Measurements from ENCODE around the gene BEND7.
"Not testable (repeated sequence)": the region's sequence is repeated elsewhere in the genome, so short reads cannot be mapped to it uniquely, and the experiment has no call there.

Gene BEND7

DNA sequence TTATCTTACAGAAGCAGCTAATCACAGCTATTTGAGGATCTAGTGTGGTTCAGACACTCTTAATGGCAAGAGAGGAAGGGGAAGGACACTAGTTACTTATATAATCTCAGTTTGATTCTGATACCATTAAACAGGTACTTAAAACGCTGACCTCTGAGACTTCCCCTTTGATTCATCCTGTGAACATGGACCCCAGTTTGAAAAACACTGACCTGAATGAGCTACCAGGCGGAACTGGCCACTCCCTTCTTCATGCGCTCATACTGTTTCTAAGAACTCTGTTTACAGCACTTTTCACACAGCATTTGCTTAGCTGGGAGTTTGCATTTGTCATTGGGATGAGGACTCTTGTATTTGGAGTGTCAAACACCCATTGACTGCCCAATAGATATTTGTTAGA, 45.7 kb downstream of the BEND7 start:
- no peak for DNase-seq (ENCODE audit: low spot score)

DNA sequence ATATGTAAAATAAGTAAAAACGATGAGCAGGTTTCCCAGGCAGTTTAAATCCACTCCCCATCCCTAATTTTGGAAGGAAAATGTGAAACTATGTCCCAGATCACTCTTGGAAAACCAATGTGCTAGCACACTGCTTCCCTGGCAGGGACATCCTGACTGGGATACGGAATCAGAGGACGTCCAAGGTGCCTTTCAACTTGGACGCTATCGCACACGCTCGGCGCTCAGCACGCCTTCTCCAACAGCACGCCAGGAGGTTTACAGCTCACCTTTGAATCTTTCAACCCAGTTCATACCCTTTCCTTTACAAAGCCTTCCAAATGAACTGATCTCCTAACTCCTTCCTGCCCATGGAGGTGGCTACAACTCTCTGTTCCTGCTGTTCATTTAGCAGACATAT, 47.1 kb downstream of the BEND7 start:
- DNase-seq (ENCODE audit: low spot score), result no peak

DNA sequence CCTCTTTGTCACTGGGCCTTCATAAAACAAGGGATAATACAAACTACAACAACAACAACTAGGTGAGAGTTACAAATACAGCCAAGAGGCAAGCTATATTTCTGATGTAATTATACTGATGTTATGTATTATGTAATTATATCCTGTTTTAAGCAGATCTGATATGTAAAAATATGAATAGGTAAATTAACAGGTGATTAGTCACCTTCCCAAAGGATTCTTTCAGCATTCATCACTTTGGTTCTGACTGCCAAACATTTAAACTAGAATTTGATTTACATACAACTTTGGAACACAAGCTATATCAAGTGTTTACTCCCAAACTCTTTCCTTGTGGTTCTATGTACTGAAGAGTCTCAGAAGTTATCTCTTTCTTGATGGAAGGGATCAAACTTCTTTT, 53.7 kb downstream of the BEND7 start:
- no peak for DNase-seq (ENCODE audit: low spot score)

DNA sequence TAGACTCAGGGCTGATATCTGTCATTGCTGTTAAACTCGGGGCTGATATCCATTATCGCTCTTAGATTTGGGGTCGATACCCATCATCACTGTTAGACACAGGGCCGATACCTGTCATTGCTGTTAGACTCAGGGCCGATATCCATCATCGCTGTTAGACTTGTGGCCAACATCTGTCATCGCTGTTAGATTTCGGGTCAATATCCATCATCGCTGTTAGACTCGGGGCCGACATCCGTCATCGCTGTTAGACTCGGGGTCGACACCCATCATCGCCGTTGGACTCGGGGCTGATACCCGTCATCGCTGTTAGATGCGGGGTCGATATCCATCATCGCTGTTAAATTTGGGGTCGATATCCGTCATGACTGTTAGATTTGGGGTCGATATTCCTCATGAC, 54.8 kb downstream of the BEND7 start:
- no peak for DNase-seq (ENCODE audit: low spot score)

DNA sequence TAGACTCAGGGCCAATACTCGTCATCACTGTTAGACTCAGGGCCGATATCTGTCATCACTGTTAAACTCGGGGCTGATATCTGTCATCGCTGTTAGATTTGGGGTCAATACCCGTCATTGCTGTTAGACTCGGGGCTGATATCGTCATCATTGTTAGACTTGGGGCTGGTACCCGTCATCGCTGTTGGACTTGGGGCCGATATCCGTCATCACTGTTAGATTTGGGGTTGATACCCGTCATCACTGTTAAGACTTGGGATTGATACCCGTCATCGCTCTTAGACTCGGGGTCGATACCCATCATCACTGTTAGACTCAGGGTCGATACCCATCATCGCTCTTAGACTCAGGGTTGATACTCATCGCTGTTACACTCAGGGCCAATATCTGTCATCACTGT, 56.5 kb downstream of the BEND7 start:
- no peak for DNase-seq (ENCODE audit: low spot score)

DNA sequence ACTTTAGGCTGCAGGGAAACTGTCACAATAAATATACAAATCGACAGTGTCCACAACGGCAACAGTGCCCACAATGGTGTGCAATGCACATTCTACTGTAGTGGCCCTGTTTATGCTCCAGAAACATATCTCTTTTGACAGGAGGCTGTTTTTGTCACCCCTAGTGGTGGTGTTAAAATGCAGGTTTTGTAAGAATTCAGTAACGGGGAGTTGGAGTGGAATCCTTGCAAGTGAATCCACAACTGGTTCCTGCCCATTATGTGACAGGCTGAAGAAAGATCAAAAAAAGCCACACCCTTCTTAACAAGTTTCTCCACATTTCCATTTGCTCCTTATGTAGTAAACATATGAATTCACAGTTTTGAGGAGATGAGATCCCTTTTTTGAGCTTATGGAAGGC, 58.5 kb downstream of the BEND7 start:
- DNase-seq (ENCODE audit: low spot score), result no peak

DNA sequence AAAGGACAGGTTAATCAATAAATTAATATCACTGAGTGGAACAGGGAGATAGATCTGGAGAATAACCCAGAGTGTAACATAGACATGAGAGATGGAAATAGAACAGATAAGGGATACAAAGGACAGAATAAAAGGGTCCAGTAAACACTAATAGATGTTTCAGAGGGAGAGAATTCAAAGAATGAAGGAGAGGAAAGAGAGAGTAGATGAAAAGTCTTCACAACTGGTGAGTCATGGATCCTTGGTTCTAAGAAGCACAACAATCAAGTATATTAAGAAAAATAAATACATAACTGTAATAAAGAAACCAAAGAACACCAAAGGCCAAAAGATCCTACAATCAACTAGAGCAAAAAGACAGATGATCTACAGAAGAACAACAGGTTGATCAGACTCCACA, 66.3 kb downstream of the BEND7 start:
- no peak for DNase-seq (ENCODE audit: low spot score)

DNA sequence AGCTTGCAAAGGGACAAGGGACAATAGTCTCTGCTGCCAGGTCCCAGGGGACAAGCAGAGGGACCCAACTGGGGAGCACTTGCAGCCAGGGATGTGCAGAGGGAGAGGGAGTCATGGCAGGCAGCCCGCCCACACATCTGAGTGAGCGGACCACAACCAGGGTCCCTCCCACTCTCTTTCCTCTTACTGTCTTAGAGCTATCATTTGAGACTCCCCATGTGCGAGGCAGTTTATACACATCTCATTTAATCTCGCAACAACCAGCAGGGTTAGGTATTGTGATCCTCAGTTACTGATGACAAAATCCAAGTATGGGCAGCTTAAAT, 70.2 kb downstream of the BEND7 start:
- DNase-seq (ENCODE audit: low spot score), result no peak

DNA sequence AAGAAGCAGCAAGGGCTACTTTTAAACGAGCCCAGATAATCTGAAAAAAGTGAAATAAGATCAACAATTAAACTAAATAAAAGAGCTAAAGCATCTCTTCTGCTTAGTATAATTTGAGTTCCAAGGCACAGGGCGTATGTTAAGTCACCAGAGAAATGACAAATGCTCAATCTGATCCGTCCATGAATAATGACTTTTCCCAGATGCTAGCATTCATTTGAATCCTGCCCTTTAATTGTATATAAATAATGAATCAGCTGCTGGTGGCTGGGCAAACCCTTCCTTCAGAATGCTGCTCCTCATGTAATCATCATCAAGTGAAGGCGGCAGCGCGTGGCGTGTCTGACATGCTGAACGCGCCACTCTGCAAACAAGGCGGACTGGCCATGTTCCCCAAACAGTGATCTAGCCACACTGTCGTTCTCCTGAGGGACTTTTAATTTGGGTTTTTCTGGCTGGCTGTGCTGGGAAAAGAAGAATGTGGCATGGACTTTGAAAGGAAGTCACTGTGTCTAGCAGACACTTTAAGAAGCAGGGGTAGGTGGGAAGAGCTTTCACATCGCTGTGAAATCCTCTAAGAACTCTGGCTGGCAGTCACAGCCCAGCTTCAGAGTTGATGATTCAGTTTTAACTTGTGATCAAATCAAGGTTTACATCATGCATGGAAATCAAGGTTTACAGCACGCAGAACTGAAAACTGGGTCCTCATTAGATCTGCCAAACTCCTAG, 70.7 kb downstream of the BEND7 start:
- no peak for DNase-seq (ENCODE audit: low spot score)

DNA sequence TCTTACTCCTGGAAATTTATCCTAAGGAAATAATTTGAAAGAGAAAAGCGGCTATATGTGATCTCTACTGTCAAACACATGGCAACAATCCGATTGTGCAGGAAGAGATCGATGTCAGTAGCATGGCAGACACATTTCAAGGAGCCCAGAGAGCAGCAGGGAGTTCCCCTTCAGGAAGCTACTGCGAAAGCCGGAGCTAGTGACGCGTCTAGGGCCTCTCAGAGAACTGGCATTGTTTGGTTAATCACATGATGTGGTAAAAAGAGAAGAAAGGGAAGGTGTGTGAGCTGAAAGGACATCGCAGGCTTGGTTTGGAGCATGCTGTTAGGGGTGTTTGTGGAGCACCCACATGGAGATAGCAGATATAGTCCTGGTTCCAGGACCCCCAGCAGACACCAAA, 74.9 kb downstream of the BEND7 start:
- no peak for DNase-seq (ENCODE audit: low spot score)

DNA sequence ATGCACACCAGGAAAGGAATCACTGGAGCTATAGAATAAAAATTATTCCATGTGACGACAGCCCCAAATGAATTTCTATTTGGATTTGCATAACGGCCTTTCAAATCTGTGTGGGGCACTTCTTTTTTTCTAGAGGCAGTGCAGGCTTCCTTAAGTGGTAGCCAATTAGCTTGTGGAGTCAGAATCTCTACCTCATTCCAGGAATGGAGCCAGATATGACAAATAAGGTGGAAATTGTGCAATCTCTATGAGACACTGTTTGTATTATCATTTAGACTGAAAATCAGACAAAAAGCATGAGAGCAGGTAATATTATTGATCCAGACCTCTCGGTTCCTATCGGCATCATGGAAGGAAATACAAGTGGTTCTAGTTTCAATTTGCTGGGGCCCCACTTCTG, 78.7 kb downstream of the BEND7 start:
- no peak for DNase-seq (ENCODE audit: low spot score)

DNA sequence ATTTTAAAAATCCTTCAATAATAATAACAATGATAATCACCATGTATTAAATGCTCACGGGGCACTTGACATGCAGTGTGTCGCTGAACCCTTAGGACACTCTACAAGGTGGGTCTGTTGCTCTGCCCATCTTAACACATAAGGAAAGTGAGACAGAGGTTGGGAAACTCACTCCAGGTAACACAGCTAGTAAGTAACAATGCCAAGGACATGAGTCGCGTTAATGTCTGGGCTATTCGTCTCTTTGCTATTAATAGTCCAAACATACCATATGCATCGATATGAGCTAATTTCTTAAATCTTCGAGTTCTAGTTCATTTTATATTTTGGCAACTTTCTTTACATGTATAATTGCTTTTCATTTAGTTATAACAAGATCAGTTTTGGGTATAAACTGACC, 79.5 kb downstream of the BEND7 start:
- no peak for DNase-seq (ENCODE audit: low spot score)

DNA sequence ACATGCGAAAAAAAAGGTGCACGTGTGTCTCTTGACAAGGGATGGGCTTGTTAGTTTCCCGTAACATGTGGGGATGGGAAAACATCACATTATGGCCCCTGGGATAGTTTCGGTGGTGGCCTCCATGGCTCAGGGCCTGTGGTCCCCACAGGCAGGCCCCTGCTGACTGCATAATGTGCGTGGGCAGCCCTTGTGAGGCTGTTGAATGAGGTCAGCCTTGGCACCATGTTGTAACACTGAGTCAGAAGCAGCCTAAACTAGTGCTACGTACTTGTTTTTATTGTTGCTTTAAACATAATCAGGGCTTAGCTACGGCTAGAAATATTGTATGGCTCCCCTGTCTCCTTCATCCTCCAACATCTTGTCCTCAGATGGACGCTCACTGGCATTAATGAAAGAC, 80.6 kb downstream of the BEND7 start:
- DNase-seq (ENCODE audit: low spot score), result no peak

DNA sequence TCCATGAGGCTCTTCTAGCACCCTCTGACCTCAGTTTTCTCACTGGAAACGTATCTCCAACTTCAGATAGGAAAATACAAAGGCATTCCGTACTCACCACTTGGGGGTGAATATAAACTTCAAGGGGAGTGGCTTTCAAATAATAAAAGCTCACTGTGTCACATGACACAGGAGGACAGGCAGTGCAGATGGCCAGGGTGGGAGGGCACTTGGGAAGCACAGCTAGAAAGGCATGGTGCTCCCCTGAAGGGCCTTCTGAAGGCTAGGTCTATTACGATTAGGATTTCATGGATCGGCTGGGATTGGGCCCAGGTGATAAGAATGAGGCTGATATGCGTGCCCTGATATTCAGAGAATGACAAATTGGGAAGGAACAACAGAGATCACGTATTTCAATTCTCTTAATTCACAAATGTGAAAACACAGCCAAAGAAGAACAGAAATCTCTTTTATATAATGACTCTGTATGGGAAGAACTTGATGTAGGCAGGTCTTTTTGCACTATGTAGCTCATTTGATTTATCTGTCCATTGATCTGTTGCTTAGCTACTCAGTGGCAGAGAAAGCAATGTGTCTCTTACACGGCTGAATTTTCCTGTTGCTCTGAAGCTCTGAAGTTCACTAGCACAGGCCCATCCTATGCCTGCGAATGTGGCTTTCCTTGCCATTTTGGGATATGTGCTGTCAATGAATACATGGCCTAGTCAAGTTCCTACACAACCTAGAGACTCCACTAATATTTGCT, 83.0 kb downstream of the BEND7 start:
- DNase-seq (ENCODE audit: low spot score), result no peak

DNA sequence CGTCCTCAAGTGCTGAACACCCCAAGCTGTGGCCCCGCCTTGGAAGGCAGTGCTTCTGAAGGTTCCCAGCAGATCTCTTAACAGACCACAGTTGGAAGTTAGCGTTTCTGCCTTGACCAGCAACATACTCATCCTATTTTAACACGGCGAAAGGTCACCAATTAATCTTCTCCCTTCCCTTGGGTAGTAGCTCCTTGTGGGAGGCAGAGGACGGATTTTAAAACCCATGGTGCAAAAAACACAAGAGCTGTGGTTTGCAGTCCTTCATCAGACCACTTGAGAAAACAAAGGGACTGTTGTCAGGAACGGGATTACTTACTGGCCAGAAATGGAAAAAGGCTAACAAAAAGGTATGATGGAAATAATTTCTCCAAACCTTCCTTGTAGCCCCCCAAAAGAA, 87.3 kb downstream of the BEND7 start:
- no peak for DNase-seq (ENCODE audit: low spot score)

DNA sequence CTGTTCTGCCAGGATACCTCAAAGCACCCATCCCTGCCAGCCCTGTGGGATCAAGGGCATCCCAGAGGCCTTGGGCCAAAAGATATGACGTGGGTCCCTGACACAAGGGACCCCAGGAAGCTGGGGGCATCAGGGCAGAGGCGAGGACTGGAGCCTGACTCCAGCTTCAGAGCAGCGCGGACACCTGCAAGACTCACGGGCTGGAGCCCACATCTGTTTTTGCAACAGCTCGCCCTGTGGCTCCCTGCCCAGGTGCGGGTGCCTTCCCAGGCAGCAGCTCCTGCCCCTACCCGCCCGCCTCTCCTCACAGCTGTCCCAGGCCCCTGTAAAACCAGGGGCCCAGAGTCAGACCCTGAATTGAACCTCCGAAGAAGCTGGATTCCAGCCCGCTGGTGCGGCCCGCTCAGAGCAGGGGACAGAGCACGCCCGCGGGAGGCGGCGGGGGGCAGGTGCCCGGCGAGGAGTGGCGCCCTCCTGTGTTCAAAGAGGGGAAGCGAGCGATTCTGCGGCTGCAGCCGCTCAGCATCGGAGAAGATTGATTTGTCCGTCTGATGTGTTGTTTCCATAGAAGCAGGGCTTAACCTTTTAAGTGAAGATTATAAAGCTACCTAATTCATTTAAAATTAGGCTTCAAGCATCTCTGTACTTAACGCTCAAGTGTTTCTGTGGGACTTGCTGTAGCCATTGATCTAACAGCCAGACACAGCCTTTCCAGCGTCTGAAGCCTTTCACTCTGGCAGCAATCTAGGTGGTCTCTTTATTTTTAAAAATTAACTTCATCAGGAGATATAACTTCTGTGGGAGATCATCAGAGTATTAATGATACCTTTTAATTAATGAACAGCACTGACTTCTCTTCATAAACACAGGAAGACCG, 88.4 kb downstream of the BEND7 start:
- no peak for DNase-seq (ENCODE audit: low spot score)

DNA sequence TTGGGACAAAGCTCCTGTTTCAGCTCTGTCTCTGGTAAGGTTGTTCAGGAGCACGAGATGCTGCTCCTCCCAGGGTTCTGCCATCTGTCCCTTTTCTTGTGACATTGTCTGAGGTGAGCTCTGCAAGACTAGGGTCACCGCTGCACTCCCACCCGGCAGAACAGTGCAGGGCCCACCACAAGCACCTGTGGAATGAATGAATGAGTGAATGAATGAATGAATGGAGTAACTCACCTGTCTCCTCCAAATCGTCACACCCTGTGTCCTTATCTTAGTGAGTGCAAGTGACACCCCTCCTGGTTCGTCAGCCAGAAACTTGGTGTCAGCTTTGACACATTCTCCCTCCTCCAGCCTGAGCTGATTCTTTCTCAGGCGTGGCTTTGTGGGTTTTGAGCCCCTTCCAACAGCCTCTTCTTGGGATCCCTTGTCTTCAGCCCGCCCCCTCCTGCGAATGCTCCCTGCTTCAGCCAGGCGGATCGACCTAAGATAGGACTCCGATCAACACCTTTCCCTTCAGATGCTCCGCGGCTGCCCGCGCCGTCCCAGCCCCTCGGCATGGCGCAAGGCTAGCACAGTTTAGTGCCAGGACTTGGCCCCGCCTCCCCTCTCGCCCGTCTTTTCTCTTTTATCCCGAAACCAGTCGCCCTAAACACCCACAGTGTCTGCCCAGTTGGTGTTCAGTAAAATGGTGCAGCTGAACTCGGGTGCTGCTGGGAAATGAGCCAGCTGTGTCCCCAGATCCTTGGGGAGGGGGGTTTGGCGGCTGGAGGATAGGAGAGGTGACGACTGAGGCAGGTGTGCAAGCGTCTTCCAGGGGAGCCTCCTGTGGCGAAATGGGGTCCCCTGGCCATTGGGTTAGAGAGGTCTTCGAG, 89.3 kb downstream of the BEND7 start:
- DNase-seq (ENCODE audit: low spot score), result no peak

DNA sequence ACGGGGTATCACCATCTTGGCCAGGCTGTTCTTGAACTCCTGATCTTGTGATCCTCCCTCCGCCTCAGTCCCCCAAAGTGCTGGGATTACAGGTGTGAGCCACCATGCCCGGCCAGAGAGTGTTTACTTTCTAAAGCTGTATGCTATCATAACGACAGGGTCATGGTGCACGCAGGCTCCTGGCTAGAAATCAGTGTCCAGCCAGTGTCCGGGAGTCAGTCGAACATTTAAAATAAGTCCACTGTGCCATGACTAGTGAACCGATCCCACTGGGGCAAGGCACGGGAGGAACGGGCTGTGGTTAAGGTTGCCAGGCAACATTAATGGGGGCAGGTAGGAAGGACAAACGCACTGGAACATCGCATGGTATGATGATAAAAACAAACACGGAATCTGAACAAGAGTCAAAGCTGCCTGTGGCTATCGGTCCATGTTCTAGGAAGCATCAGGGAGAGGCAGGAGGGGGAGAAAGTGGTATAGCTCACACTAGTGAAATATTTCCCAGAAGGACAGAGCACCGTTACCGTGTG, 91.7 kb downstream of the BEND7 start:
- DNase-seq (ENCODE audit: low spot score), result no peak

DNA sequence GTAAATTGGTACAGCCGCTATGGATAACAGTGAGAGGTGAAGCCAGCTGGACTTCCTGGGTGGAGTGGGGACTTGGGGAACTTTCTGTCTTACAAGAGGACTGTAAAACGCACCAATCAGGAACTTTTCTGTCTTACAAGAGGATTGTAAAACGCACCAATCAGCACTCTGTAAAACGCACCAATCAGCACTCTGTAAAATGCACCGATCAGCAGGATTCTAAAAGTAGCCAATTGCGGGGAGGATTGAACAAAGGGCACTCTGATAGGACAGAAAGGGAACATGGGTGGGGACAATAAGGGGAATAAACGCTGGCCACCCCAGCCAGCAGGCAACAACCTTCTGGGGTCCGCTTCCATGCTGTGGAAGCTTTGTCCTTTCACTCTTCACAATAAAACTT, 100.9 kb downstream of the BEND7 start:
- not testable (repeated sequence) for DNase-seq (ENCODE audit: low spot score)

DNA sequence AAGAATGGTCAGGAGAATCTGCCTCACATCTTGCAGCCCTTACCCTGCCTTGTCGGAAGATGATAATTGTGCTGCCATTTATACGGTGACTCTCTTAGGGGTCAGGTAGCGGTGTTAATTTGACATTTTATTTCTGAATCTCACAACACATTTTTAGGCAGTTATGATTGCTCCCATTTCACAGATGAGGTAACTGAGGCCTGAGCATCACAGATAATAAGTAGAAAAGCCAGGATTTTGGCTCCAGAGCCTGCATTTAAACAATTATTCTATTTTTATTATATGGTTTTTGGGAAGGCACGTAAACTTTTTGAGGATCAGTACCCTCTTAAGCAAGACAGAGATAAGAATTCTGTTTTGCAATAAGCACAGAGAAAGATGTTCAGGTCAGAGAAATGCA, 103.4 kb downstream of the BEND7 start:
- no peak for DNase-seq (ENCODE audit: low spot score)

DNA sequence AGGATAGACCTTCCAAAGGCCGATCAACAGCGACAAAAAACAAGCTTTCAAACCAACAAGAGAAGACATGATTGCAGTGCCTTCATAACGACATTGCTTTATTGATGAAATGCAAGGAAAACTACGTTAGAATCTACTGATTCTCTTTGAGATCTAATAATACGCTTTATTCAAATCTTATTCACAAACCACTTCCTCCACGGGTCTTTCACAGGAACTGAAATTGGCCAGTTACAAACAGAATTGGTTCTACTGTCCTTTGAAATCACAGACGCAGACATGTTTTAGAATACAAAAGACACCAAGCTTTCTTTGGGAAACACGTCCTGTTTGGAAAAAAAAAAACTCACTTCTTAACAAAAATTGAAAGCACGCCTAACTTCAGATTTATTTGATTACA, 106.0 kb downstream of the BEND7 start:
- DNase-seq (ENCODE audit: low spot score), result no peak

DNA sequence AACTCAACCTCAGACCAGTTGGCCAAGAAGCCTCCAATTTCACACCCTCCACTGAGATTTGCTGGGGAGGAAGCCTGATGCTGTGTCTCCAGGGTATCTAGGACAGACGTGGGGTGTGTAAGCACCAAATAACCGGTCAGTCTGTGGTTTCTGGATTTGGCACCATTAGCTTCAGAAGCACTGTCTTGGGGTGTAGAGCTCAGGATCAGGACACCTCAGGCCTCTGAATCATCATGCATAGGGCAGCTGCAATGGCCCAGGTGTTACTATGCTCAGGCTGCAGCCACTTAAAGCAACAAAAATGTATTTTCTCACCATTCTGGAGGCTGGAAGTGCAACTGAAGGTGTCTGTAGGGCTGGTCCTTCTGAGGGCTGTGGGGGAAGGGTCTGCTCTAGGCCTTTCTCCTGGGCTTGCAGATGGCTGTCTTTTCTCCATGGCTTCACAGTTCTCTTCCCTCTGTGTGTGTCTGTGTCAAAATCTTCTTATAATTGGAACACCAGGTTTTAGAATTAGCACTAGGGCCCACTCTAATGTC, 107.4 kb downstream of the BEND7 start:
- DNase-seq (ENCODE audit: low spot score), result no peak
